GM12873 (cell line): Measurements from ENCODE around the gene NAPSA.

ENCODE experiments used
- CTCF ChIP-seq: IDR thresholded peaks from 2 replicates; pipeline ENCODE4 v1.5.1; 2012; ENCODE audit warnings: low read depth, mild to moderate bottlenecking, moderate library complexity, low read length, control low read depth; ENCODE audit not compliant: insufficient read depth; ENCODE audit errors: missing control alignments

Gene NAPSA

DNA sequence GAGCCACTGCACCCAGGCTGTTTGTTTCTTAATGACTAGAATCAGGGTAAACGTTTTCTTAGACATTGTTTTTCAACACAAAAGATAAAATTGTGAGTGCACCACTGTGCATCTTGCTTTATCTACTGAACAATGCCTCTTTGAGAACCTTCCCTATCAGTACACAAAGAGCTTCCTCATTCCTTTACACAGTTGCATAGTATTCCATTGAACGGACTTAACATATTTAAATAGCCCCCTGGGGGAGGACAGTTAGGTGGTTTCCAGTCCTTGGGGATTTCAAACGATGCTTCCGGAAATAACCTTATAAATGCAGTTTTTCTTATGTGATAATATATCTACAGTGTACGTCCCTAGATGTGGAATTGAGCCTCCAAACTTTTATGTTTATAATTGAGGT lies 27.3 kb upstream of the NAPSA start:
- TF ChIP-seq CTCF = no peak

- no peak for TF ChIP-seq CTCF
Observed at GRCh38 chr19:50387868-50388245, 22.4 kb upstream of the NAPSA start.

DNA sequence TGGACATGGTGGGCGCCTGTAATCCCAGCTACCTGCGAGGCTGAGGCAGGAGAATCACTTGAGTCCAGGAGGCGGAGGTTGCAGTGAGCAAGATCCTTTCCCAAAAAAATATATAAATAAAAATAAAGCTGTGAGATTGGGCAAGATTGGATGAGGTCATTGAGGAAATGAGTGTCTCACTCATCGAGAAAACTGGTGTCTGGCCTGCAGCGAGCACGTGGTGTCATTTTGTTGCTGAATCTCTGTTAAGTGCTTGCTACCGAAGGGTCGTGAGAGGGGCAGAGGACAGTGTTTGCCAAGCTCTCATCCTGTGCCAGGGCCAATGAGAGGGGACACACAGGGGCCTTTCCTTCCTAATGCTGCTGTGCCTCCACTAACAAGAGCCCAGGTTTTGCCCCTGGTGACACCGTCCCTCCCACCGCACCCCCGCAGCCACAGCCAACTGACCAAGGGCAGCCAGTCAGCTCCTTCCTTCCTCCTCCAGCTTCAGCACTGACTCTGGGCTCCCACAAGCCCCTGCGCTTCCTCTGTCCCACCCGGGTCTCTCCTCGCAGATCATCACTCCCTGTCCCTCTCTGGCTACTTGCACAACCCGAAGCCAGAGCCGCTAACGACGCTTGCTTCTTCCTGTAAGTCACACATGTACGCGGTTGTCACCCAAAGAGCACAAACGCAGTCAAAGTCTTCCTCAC lies 21.9 kb upstream of the NAPSA start:
- no peak for TF ChIP-seq CTCF

GRCh38 chr19:50384685-50385535 lies 19.5 kb upstream of the NAPSA start:
- no peak for TF ChIP-seq CTCF

- no peak for TF ChIP-seq CTCF
Observed at GRCh38 chr19:50383852-50384684, 18.6 kb upstream of the NAPSA start, which contains the start of gene POLD1. POLD1 (plus strand) TSS chr19:50384347; CDS start chr19:50398852, 14,505 bp downstream.

GRCh38 chr19:50383001-50383851 lies 17.8 kb upstream of the NAPSA start:
- TF ChIP-seq CTCF = no peak
